IPS-20b (cell line): Measurements from ENCODE around the gene HEYL.

Source experiments
- H3K27ac ChIP-seq: one replicate; pipeline ENCODE4 v1.5.1; 2013; ENCODE audit warnings: low read length
- H3K27me3 ChIP-seq: 2 replicates; pipeline ENCODE4 v1.6.1; 2013; ENCODE audit warnings: mild to moderate bottlenecking, low read length, inconsistent platforms; ENCODE audit not compliant: insufficient read depth
- H3K36me3 ChIP-seq: 2 replicates; pipeline ENCODE4 v1.6.1; 2013; ENCODE audit warnings: low read depth, mild to moderate bottlenecking, inconsistent platforms, low read length, moderate library complexity; ENCODE audit not compliant: insufficient read depth
- H3K4me1 ChIP-seq: 2 replicates; pipeline ENCODE4 v1.6.1; 2013; ENCODE audit warnings: mild to moderate bottlenecking, control low read depth, inconsistent platforms, low read length, moderate library complexity; ENCODE audit not compliant: insufficient read depth
- H3K4me3 ChIP-seq: 2 replicates; pipeline ENCODE4 v1.5.1; 2013; ENCODE audit warnings: mild to moderate bottlenecking, low read length, inconsistent platforms
- H3K9ac ChIP-seq: 2 replicates; pipeline ENCODE4 v1.6.1; 2013; ENCODE audit warnings: low read depth, mild to moderate bottlenecking, inconsistent platforms, low read length, moderate library complexity
- H3K9me3 ChIP-seq: 2 replicates; pipeline ENCODE4 v1.6.1; 2013; ENCODE audit warnings: mild to moderate bottlenecking, low read depth, low read length, inconsistent platforms; ENCODE audit not compliant: insufficient read depth

Gene HEYL

DNA sequence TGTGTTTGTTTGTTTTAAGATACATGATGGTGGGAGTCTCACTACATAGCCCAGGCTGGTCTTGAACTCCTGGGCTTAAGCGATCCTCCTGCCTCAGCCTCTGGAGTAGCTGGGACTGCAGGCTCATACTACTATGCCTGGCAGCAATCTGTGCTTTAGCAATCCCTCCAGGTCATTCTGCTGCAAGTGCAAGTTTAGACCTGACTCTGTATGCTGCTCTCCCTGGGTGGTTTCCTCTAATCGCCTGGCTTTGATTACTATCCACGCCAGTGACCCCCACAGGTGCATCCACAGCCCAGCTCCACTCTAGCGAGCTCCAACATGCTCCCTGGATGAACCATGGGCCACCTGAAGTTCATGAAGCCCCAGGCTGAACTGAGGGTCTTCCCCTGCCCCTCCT, 47.4 kb downstream of the HEYL start:
- H3K4me3 ChIP-seq: no peak overlapping the region
- no peak overlapping the region for H3K9ac ChIP-seq
- no peak overlapping the region for H3K27ac ChIP-seq
- no peaks in the 10 kb centered on the region for H3K36me3 ChIP-seq
- no peaks in the 10 kb centered on the region for H3K4me1 ChIP-seq
- H3K9me3 ChIP-seq: no peaks in the 10 kb centered on the region
- peaks cover 46% of the 10 kb centered on the region for H3K27me3 ChIP-seq

DNA sequence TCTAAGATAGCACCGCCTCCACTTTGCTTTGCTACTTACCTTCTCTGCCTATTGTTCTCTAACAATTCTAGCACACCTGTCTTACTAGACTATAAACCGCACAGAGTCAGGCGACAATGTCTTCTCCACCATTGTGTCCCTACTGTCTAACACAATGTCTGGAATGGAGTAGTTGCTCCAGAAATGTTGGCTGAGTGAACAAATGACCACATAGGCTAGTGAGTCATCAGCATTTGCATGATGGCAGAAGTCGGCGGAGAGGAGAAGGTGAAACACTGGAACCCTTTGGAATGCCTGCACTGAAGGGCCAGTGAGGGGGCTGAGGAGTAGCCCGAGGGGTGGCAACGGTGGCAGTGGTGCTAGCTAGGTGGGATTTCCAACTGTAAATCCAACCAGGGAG, 48.9 kb downstream of the HEYL start:
- H3K27ac ChIP-seq: no peak overlapping the region
- peaks cover 32% of the 10 kb centered on the region; the same call in 1 of the 2 replicates for H3K27me3 ChIP-seq
- H3K36me3 ChIP-seq: no peaks in the 10 kb centered on the region
- no peak overlapping the region for H3K4me3 ChIP-seq
- no peaks in the 10 kb centered on the region for H3K9me3 ChIP-seq
- no peaks in the 10 kb centered on the region for H3K4me1 ChIP-seq
- H3K9ac ChIP-seq: no peak overlapping the region

DNA sequence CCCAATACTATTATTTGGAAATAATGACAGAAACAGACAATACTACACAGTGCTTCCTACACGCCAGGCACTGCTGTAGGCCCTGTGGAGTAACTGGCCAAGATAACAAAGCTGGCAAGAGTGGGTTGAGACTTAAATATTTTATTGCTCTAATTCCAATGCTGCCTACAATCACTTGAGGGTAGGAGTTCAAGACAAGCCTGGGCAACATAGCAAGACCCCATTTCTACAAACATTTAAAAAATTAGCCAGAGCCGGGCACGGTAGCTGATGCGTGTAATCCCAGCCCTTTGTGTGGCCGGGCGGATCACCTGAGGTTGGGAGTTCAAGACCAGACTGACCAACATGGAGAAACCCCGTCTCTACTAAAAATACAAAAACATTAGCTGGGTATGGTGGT, 53.5 kb downstream of the HEYL start:
- Histone ChIP-seq H3K4me1 (no peaks in the 10 kb centered on the region), H3K27ac (no peak overlapping the region), H3K4me3 (no peak overlapping the region), H3K9ac (no peak overlapping the region), H3K27me3 (peaks cover 10% of the 10 kb centered on the region; the same call in 1 of the 2 replicates), H3K36me3 (no peaks in the 10 kb centered on the region), H3K9me3 (no peaks in the 10 kb centered on the region)

DNA sequence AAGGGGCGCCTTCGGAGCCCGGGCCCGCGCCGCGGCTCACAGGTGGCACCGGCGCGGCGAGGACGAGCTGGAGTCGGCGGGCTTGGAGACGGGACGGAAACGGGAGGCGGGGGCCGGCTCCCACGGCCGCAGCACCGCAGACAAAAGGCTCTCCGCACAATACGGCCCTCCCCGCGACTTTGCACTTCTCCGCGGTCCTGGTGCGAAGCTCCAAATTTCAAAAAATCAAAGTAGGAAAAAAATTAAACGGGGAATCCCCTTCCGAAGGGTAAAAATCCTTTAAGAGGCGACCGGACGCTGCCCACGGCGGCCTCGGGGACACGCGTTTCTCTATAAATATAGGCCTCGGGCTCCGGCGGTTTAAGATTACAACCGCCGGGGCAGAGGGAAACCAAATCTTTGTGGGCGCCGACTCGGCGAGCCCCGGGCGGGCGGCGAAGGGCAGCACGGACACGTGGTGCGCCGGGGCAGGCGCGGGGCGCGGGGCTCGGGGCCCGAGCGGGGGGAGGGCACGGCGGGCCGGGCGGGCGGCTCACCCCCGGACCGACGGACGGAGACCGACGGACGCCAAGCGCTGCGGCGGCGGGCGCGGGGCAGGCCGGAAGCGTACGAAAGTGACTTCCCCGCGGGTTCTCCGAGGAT, 63.3 kb downstream of the HEYL start:
- Histone ChIP-seq H3K9me3 (no peaks in the 10 kb centered on the region), H3K4me3 (peak overlapping the region; percentile 86), H3K27ac (no peak overlapping the region), H3K27me3 (no peaks in the 10 kb centered on the region), H3K4me1 (peaks cover 3% of the 10 kb centered on the region; the same call in 1 of the 2 replicates), H3K9ac (peak overlapping the region; percentile 93), H3K36me3 (peaks cover 42% of the 10 kb centered on the region)

DNA sequence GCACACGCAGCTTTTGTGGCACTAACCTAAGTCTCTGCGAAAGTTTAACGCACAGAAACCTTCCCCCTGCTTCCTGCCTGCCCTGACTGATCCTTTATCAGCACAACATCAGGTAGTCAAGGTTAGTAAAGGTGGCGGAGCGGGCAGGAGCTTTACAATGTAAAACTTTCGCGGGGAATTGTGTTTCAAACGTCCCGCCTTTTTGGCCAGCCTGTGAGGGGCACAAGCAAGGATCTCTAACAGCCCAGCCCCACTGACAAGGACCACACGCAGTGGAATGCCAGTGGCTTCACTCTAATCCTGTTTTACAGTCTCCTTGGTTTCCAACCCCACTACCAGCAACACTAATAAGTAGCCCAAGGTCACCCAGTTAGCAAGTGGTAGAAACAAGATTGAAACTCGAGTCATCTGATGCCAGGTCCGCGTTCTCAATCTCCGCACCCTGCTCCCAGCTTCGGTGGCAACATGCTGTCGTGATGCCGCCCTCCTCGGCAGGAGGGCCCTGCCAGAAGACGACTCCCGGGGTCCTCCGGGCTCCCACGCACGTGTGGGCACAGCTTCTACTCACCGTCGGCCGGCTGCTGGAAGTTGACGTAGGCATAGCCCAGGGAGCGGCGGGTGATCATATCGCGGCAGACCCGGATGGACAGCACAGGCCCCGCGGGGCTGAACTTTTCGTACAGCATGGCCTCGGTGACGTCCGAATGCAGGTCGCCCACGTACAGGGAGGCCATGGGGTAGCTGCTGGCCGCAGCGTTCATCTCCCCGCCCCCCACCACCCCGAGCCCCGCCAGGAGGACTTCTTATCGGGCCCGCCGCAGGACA, 64.0 kb downstream of the HEYL start:
- no peak overlapping the region for H3K27ac ChIP-seq
- no peaks in the 10 kb centered on the region for H3K9me3 ChIP-seq
- H3K36me3 ChIP-seq: peaks cover 49% of the 10 kb centered on the region
- H3K27me3 ChIP-seq: no peaks in the 10 kb centered on the region
- peaks cover 3% of the 10 kb centered on the region; the same call in 1 of the 2 replicates for H3K4me1 ChIP-seq
- peak overlapping the region; percentile 93 for H3K9ac ChIP-seq
- H3K4me3 ChIP-seq: peak overlapping the region; percentile 86

DNA sequence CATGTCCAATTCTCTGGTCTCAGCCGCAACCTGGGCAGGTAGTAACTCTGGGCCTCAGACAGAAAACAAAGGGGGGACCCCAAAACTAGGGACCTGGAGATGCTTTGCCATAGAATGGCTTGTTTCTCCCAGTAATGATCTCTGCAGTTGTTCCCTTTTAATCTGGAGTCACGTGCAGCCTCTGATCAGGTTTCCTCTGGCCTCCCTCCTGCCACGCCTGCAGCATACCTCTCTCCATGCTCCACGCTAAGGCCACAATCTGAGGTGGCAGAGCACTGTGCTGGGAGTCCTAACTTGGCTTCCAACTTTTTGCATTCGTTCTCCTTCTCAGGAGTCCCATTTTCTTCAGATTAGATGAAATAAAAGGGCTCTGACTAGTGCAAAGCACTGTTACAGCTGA, 64.8 kb downstream of the HEYL start:
- Histone ChIP-seq H3K9ac (peak overlapping the region; percentile 93; the same call in 1 of the 2 replicates), H3K27ac (no peak overlapping the region), H3K4me1 (peaks cover 3% of the 10 kb centered on the region; the same call in 1 of the 2 replicates), H3K27me3 (no peaks in the 10 kb centered on the region), H3K36me3 (peaks cover 57% of the 10 kb centered on the region), H3K4me3 (peak overlapping the region; percentile 86), H3K9me3 (no peaks in the 10 kb centered on the region)
